SU-DHL-6 (cell line): ENCODE data around the gene CCDC27.

Source experiments
- H2AFZ ChIP-seq: fragments of 200-600 bp; sonication (generic); 2 replicates; pipeline ENCODE4 v1.6.1; 2014; ENCODE audit warnings: low read depth, mild to moderate bottlenecking, moderate library complexity, mixed read lengths, antibody characterized with exemption, low read length; ENCODE audit not compliant: severe bottlenecking
- H3F3A ChIP-seq: fragments of 200-600 bp; shearing (Covaris generic); 2 replicates; pipeline ENCODE4 v1.6.0; 2016; ENCODE audit warnings: antibody characterized with exemption, mild to moderate bottlenecking; ENCODE audit not compliant: insufficient read depth
- H3K27ac ChIP-seq: fragments of 200-600 bp; sonication (generic); 2 replicates; pipeline ENCODE4 v1.5.1; 2016; ENCODE audit warnings: low read depth, mild to moderate bottlenecking, low read length, moderate library complexity, mixed read lengths
- H3K27me3 ChIP-seq: fragments of 200-600 bp; sonication (generic), shearing (Covaris generic); 2 replicates; pipeline ENCODE4 v1.6.0; 2014; ENCODE audit warnings: mild to moderate bottlenecking, low read length
- H3K36me3 ChIP-seq: fragments of 200-600 bp; sonication (generic); 2 replicates; pipeline ENCODE4 v1.6.1; 2014; ENCODE audit warnings: mild to moderate bottlenecking, low read length, mixed read lengths
- H3K4me2 ChIP-seq: fragments of 300-600, 200-600 bp; shearing (Covaris generic), sonication (generic); 2 replicates; pipeline ENCODE4 v1.6.0; 2014; ENCODE audit warnings: low read length, low read depth, mild to moderate bottlenecking; ENCODE audit not compliant: poor library complexity, severe bottlenecking
- H3K4me3 ChIP-seq: fragments of 200-600 bp; sonication (generic); 2 replicates; pipeline ENCODE4 v1.5.1; 2014; ENCODE audit warnings: antibody characterized with exemption, low read length, mild to moderate bottlenecking, mixed read lengths; ENCODE audit not compliant: insufficient read depth, poor library complexity, severe bottlenecking
- H3K79me2 ChIP-seq: fragments of 200-600 bp; sonication (generic); 2 replicates; pipeline ENCODE4 v1.6.1; 2014; ENCODE audit warnings: mild to moderate bottlenecking, low read length, moderate library complexity; ENCODE audit not compliant: insufficient read depth
- H3K9ac ChIP-seq: fragments of 200-600 bp; sonication (generic); 2 replicates; pipeline ENCODE4 v1.7.0; 2014; ENCODE audit warnings: mild to moderate bottlenecking, low read length
- H3K9me2 ChIP-seq: fragments of 200-600 bp; sonication (generic); replicated peaks from 2 replicates; pipeline ENCODE4 v1.6.1; 2014; ENCODE audit warnings: low read length; ENCODE audit not compliant: insufficient read depth
- H3K9me3 ChIP-seq: fragments of 200-600 bp; sonication (generic); 2 replicates; pipeline ENCODE4 v1.6.1; 2014; ENCODE audit warnings: low read length, mixed read lengths; ENCODE audit not compliant: insufficient read depth
- H4K20me1 ChIP-seq: fragments of 200-600 bp; sonication (generic); 2 replicates; pipeline ENCODE4 v1.6.1; 2014; ENCODE audit warnings: low read depth, mild to moderate bottlenecking, antibody characterized with exemption, low read length, moderate library complexity, mixed read lengths
- EZH2phosphoT487 ChIP-seq: fragments of 200-600 bp; sonication (generic), shearing (Covaris generic); conservative IDR thresholded peaks from 2 replicates; pipeline ENCODE4 v1.6.1; 2018; ENCODE audit warnings: mild to moderate bottlenecking, antibody characterized with exemption, low read length, moderate library complexity, mixed read lengths
- TF ChIP-seq, protein P1 (sequence below): fragments of 200-600 bp; sonication (generic); IDR thresholded peaks from one replicate; pipeline ENCODE4 v1.5.1; 2017; ENCODE audit warnings: antibody characterized with exemption, mild to moderate bottlenecking, low read length, moderate library complexity; ENCODE audit not compliant: insufficient read depth, poor library complexity, severe bottlenecking

CCDC27 gene

DNA sequence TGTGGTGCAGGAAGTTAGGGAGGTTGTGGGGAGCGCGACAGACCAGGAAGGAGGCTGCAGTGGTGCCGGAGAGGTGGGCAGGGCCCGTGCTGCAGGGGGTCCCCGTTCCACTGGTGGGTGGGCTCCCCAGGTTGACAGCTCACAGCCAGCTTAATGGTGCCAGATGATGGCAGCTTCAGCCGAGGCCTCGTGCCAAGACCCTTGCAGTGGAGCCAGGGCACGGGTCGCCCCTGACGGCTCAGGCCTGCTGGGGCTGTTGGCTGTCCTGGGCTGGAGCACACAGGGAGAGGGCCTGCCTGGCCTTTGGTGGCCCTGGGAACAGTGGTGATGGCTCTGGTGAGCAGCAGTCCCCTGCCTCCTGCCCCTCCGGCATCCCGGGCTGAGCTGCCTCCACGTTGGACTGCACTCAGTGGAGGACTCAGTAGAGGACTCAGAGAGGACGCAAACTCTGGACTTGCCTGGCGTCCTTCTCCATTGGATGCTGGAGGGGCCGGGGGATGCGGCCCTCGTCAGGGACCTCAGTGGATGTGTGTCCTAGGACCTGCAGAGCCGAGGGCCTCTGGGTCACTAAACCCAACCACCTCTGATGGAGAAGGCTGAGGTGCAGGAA, 46.8 kb upstream of the CCDC27 start:
- H3K27ac ChIP-seq = no peak overlapping the region
- H3K4me2 ChIP-seq = no peak overlapping the region

DNA sequence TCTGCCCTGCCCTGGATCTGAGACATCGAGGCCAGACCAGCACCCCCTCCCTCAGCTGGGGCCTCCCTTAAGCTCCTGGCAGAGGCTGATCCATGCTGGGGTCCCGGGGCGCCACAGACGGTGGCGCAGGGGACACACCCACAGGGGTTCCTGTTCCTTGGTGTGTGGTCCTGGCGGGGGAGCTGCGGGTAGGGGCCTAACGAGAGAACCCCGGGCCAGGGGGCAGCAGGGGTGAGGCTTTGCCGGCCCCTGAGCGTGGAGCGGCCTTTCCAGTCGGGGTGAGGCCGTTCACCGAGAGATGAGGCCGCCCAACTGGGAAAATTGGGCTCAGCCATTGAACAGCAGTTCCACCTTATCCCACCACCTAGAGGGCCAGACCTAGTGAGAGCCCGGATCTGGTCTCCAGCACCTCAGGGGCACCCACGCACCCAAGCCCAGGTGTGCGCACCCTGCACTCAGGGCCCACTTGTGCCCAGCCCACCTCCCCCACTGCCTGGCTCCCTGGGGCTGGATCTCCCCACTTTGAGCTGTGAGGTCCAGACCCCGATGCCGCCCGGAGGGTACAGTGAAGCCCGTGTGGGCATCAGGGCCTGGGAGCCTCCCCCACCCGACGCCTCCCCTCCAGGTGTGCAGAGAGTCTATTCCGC, 45.5 kb upstream of the CCDC27 start:
- H3K9me3 ChIP-seq = no peaks in the 10 kb centered on the region
- H3K27me3 ChIP-seq = no peaks in the 10 kb centered on the region
- H4K20me1 ChIP-seq = no peaks in the 10 kb centered on the region
- H3K79me2 ChIP-seq = no peaks in the 10 kb centered on the region
- no peaks in the 10 kb centered on the region for H3F3A ChIP-seq
- no peak overlapping the region for H3K27ac ChIP-seq
- no peaks in the 10 kb centered on the region for H3K36me3 ChIP-seq
- no peak overlapping the region for H3K4me2 ChIP-seq
- H3K9ac ChIP-seq = no peak overlapping the region
- no peak for TF ChIP-seq EZH2phosphoT487
- TF ChIP-seq, protein P1, sequence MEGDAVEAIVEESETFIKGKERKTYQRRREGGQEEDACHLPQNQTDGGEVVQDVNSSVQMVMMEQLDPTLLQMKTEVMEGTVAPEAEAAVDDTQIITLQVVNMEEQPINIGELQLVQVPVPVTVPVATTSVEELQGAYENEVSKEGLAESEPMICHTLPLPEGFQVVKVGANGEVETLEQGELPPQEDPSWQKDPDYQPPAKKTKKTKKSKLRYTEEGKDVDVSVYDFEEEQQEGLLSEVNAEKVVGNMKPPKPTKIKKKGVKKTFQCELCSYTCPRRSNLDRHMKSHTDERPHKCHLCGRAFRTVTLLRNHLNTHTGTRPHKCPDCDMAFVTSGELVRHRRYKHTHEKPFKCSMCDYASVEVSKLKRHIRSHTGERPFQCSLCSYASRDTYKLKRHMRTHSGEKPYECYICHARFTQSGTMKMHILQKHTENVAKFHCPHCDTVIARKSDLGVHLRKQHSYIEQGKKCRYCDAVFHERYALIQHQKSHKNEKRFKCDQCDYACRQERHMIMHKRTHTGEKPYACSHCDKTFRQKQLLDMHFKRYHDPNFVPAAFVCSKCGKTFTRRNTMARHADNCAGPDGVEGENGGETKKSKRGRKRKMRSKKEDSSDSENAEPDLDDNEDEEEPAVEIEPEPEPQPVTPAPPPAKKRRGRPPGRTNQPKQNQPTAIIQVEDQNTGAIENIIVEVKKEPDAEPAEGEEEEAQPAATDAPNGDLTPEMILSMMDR = no peak
- no peaks in the 10 kb centered on the region for H3K9me2 ChIP-seq
- no peak overlapping the region for H3K4me3 ChIP-seq
- H2AFZ ChIP-seq = no peak overlapping the region

More for the DNA sequence above, 46.8 kb upstream of the CCDC27 start:
- Histone ChIP-seq H4K20me1 (no peaks in the 10 kb centered on the region), H2AFZ (no peak overlapping the region), H3F3A (no peaks in the 10 kb centered on the region), H3K9me2 (no peaks in the 10 kb centered on the region), H3K27me3 (no peaks in the 10 kb centered on the region), H3K4me3 (no peak overlapping the region), H3K79me2 (no peaks in the 10 kb centered on the region), H3K9ac (no peak overlapping the region), H3K9me3 (no peaks in the 10 kb centered on the region), H3K36me3 (no peaks in the 10 kb centered on the region)
- TF ChIP-seq, protein P1 = no peak
- TF ChIP-seq EZH2phosphoT487 = no peak

DNA sequence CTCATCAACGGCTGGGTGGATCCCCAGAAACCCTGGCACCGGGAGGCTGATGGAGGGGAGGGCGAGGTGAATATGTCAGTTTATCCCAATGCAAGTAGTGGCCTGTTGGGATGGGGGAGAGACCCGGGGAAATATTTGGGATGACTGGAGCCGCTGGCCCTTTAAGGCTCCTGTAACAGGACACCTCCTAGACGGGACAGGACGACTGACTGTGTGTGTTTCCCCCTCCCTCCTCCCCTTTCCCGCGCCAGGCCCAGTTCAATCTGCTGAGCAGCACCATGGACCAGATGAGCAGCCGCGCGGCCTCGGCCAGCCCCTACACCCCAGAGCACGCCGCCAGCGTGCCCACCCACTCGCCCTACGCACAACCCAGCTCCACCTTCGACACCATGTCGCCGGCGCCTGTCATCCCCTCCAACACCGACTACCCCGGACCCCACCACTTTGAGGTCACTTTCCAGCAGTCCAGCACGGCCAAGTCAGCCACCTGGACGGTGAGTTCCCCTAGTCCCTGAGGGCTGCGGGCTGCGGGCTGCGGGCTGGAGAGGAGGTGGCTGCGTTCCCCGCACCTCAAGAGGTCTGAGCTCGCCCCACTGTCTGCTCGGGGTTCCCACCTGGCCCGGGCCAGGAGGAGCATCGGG, 44.8 kb upstream of the CCDC27 start:
- H3K4me3 ChIP-seq = no peak overlapping the region
- no peaks in the 10 kb centered on the region for H3K79me2 ChIP-seq
- H3K9me2 ChIP-seq = no peaks in the 10 kb centered on the region
- no peak overlapping the region for H2AFZ ChIP-seq
- no peak overlapping the region for H3K9ac ChIP-seq
- H3K36me3 ChIP-seq = no peaks in the 10 kb centered on the region
- TF ChIP-seq EZH2phosphoT487 = no peak
- TF ChIP-seq, protein P1 = no peak
- no peaks in the 10 kb centered on the region for H3K9me3 ChIP-seq
- H3K27me3 ChIP-seq = no peaks in the 10 kb centered on the region
- no peaks in the 10 kb centered on the region for H3F3A ChIP-seq
- H3K27ac ChIP-seq = no peak overlapping the region
- H3K4me2 ChIP-seq = no peak overlapping the region
- H4K20me1 ChIP-seq = no peaks in the 10 kb centered on the region
